Osteocyte (in vitro differentiated cells): ENCODE measurements around the gene FCRL6. TPM values are rescaled to one million over a fixed set of nuclear protein-coding genes. Genes with fewer than 3 reads are reported as not detected.

Experiments used
- DNase-seq: peaks from one replicate; pipeline ENCODE4 v3.0.0; 2021; ENCODE audit warnings: mixed read lengths; ENCODE audit not compliant: unreplicated experiment; ENCODE audit errors: extremely low spot score
- H3K27ac Mint-ChIP-seq: one replicate; pipeline ENCODE4 v1.8.0; 2021; ENCODE audit warnings: mild to moderate bottlenecking, mixed read lengths; ENCODE audit not compliant: unreplicated experiment
- H3K27me3 Mint-ChIP-seq: one replicate; pipeline ENCODE4 v1.8.0; 2021; ENCODE audit warnings: mixed read lengths; ENCODE audit not compliant: unreplicated experiment
- H3K36me3 Mint-ChIP-seq: one replicate; pipeline ENCODE4 v1.8.0; 2021; ENCODE audit warnings: mixed read lengths; ENCODE audit not compliant: unreplicated experiment
- H3K4me1 Mint-ChIP-seq: one replicate; pipeline ENCODE4 v1.8.0; 2021; ENCODE audit warnings: mixed read lengths; ENCODE audit not compliant: unreplicated experiment
- H3K4me3 Mint-ChIP-seq: one replicate; pipeline ENCODE4 v1.8.0; 2021; ENCODE audit warnings: mild to moderate bottlenecking, moderate library complexity, mixed read lengths; ENCODE audit not compliant: unreplicated experiment
- H3K9me3 Mint-ChIP-seq: one replicate; pipeline ENCODE4 v1.8.0; 2021; ENCODE audit warnings: mixed read lengths; ENCODE audit not compliant: unreplicated experiment
- CTCF ChIP-seq: fragments of 200-600 bp; sonication (generic); IDR thresholded peaks from 2 replicates; pipeline ENCODE4 v1.5.0; 2021; ENCODE audit warnings: antibody characterized with exemption, mild to moderate bottlenecking, moderate library complexity
- long read RNA-seq: library from polyadenylated mRNA; unstranded; transcript quantifications from one replicate; pipeline ENCODE4 v2.0.0, GENCODE V29; 2021
- total RNA-seq: library from RNA; stranded (reverse); gene quantifications from 2 replicates; pipeline ENCODE4 v1.2.1, GENCODE V29; 2021

The FCRL6 gene, protein sequence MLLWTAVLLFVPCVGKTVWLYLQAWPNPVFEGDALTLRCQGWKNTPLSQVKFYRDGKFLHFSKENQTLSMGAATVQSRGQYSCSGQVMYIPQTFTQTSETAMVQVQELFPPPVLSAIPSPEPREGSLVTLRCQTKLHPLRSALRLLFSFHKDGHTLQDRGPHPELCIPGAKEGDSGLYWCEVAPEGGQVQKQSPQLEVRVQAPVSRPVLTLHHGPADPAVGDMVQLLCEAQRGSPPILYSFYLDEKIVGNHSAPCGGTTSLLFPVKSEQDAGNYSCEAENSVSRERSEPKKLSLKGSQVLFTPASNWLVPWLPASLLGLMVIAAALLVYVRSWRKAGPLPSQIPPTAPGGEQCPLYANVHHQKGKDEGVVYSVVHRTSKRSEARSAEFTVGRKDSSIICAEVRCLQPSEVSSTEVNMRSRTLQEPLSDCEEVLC
- not detected in 2 replicates for total RNA-seq
- long read RNA-seq: 0 reads

DNA sequence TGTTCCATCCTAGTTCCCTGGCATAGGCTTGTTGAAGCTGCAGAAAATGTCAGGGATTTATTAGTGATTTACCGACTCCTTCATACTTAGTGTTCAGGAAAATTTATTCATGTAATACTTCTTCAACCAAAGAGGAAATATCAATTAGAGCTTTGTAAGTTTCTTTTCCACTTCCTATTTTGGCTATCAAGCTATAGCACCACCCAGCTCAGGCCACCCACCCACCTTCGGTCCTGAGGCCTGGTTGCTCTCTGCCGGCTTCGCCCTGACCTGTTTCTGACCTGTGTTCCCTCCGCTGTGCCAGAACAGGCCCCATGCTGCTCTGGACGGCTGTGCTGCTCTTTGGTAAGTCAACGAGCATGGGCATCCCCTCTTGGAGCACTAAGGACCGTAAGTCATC is at the start of gene FCRL6:
Gene FCRL6 (plus strand): TSS at position 250 of the 400 bp plus-strand sequence. CDS start 65 bp downstream, at position 315.
- Mint-ChIP-seq H3K27me3 (peaks cover 11% of the 10 kb centered on the region), H3K27ac (no peak within 1 kb of the TSS), H3K36me3 (no peaks in the 10 kb centered on the region), H3K9me3 (no peaks in the 10 kb centered on the region), H3K4me1 (no peaks in the 10 kb centered on the region), H3K4me3 (no peak within 1 kb of the TSS)
- no peak for TF ChIP-seq CTCF
- DNase-seq: no peak

GRCh38 chr1:159753386-159753785 is 48.8 kb upstream of the FCRL6 start:
- H3K27ac Mint-ChIP-seq: no peak overlapping the region
- no peaks in the 10 kb centered on the region for H3K36me3 Mint-ChIP-seq
- no peaks in the 10 kb centered on the region for H3K9me3 Mint-ChIP-seq
- DNase-seq: no peak
- no peak overlapping the region for H3K4me3 Mint-ChIP-seq
- no peaks in the 10 kb centered on the region for H3K4me1 Mint-ChIP-seq
- peaks cover 4% of the 10 kb centered on the region for H3K27me3 Mint-ChIP-seq
- TF ChIP-seq CTCF: no peak

DNA sequence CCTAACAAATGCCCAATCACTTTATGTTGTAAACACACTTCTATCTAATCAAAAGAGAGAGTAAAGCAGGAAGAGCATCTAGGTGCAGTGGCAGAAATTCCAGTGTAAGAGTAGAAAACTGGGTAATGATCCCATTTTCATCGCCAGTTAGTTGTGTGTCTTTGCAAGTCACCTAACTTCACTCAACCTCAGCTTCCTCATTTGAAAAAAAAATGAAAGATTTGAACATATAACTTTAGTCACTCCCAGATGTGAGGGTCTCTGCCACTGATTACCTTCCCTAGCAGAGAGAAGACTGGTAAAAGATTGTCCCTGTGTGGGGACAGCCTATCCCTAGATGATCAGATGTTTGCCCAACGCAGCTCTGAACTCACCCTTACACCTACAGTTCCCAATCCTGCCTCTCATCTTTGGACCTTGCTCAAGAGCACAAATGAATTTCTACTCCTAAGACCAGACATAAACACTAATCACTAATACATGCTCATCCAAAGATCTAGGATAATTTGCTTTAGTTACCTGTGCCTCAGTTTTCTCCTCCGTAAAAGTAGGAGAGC is 46.6 kb upstream of the FCRL6 start:
- no peak for TF ChIP-seq CTCF
- Mint-ChIP-seq H3K4me3 (no peak overlapping the region), H3K9me3 (no peaks in the 10 kb centered on the region), H3K27me3 (peaks cover 4% of the 10 kb centered on the region), H3K4me1 (no peaks in the 10 kb centered on the region), H3K36me3 (no peaks in the 10 kb centered on the region), H3K27ac (no peak overlapping the region)
- DNase-seq: no peak

DNA sequence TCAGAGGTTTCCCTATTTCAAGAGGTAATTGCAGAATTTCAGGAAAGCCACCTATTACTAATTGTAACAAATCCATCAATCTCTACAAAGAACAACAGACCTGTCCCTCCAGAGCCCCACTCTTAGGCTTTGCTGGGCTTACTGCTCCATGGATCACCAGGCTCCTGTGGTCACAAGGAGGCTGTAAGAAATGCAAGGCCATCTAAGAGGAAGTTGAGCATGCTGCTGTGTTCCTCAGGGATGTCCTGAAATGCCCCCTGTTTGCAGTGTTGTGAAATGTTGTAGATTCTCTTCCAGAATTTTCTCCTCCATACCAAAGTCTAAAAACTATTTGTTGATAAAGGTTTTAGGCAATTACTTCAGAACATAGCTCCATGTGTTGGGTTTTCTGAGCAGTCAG is 45.8 kb upstream of the FCRL6 start:
- Mint-ChIP-seq H3K4me1 (no peaks in the 10 kb centered on the region), H3K36me3 (no peaks in the 10 kb centered on the region), H3K27ac (no peak overlapping the region), H3K27me3 (peaks cover 4% of the 10 kb centered on the region), H3K4me3 (no peak overlapping the region), H3K9me3 (no peaks in the 10 kb centered on the region)
- no peak for DNase-seq
- TF ChIP-seq CTCF: no peak

- H3K9me3 Mint-ChIP-seq: no peaks in the 10 kb centered on the region
- peaks cover 5% of the 10 kb centered on the region for H3K27me3 Mint-ChIP-seq
- TF ChIP-seq CTCF: no peak
- no peaks in the 10 kb centered on the region for H3K4me1 Mint-ChIP-seq
- H3K36me3 Mint-ChIP-seq: no peaks in the 10 kb centered on the region
- H3K27ac Mint-ChIP-seq: no peak overlapping the region
- H3K4me3 Mint-ChIP-seq: no peak overlapping the region
- no peak for DNase-seq
Observed at GRCh38 chr1:159763686-159764085, 38.5 kb upstream of the FCRL6 start.
